Mucosa of descending colon (tissue), 3 donors: Measurements from ENCODE around the gene CDA. TPM values are rescaled to one million over a fixed set of nuclear protein-coding genes. Genes with fewer than 3 reads are reported as not detected.

Experiments
- ATAC-seq: fragments of 200-7000 bp; cut with Tn5 transposase; one replicate; pipeline ENCODE4 v1.9.1; 2020; ENCODE audit warnings: mild to moderate bottlenecking, moderate library complexity
- DNase-seq, 3 donors: peaks; one replicate each; pipeline ENCODE4 v3.0.0-alpha.2; 2020
- H3K36me3 ChIP-seq: fragments of 200-600 bp; one replicate; pipeline ENCODE4 v1.8.0; 2021; ENCODE audit warnings: low read depth, mild to moderate bottlenecking
- H3K4me1 ChIP-seq: fragments of 200-600 bp; one replicate; pipeline ENCODE4 v1.8.0; 2021; ENCODE audit warnings: low read depth, mild to moderate bottlenecking
- H3K4me3 ChIP-seq: fragments of 200-600 bp; one replicate; pipeline ENCODE4 v1.8.0; 2021; ENCODE audit warnings: mild to moderate bottlenecking
- H3K9me3 ChIP-seq: fragments of 200-600 bp; one replicate; pipeline ENCODE4 v1.8.0; 2021; ENCODE audit warnings: mild to moderate bottlenecking
- CTCF ChIP-seq: fragments of 200-600 bp; IDR thresholded peaks from one replicate; pipeline ENCODE4 v1.8.0; 2022; ENCODE audit warnings: antibody characterized with exemption, mild to moderate bottlenecking
- intact Hi-C, 2 donors: fragments of 100-400 bp; cut with DNase I in 1 of 2; cut with micrococcal nuclease in 1 of 2; formaldehyde crosslinking; loops; one replicate each; pipeline versions ENCODE4 v1.11.0 to v1.11.1; 2022; cut with DNase I, micrococcal nuclease
- total RNA-seq, 3 donors: library from RNA; stranded (reverse); fragmentation: NEBNext Ultra II Directional in 2 of 3; extraction: Animal tissue kit (Norgen Biotek cat#: 25700) in 2 of 3; gene quantifications; one replicate each; pipeline versions ENCODE4 v1.2.1 to v1.2.4, GENCODE V29; 2021 to 2023
- donor health status: DM: no; HTN: no; CAD: no; lungs with moderate emphysema.
- donor health status: DM: no; HTN: no; CAD: no.
- donor health status: DM: no; HTN: yes; CAD: no.

The CDA gene
- total RNA-seq, 3 donors from 2014 or later: 33.9 to 63.8 (median 60.9) TPM

- no peak for ATAC-seq
- Histone ChIP-seq H3K4me1 (peaks cover 15% of the 10 kb centered on the region), H3K9me3 (no peaks in the 10 kb centered on the region), H3K4me3 (no peak overlapping the region), H3K36me3 (no peaks in the 10 kb centered on the region)
- intact Hi-C loops: no loop called here
- DNase-seq: peak in 1 of 3 donors; percentile 50
- no peak for TF ChIP-seq CTCF
Observed at GRCh38 chr1:20552728-20553445, 36.0 kb upstream of the CDA start.

- ATAC-seq (no peak), DNase-seq (no peak)
- H3K9me3 ChIP-seq: no peaks in the 10 kb centered on the region
- intact Hi-C loops: no loop called here
- TF ChIP-seq CTCF: no peak
- H3K4me3 ChIP-seq: no peak overlapping the region
- H3K36me3 ChIP-seq: no peaks in the 10 kb centered on the region
- peaks cover 15% of the 10 kb centered on the region for H3K4me1 ChIP-seq
Observed at GRCh38 chr1:20555025-20555757, 33.7 kb upstream of the CDA start.

GRCh38 chr1:20555758-20556120 lies 33.2 kb upstream of the CDA start:
- Histone ChIP-seq H3K4me3 (no peak overlapping the region), H3K9me3 (no peaks in the 10 kb centered on the region), H3K4me1 (peaks cover 15% of the 10 kb centered on the region), H3K36me3 (no peaks in the 10 kb centered on the region)
- TF ChIP-seq CTCF: no peak
- DNase-seq: no peak
- intact Hi-C loops: no loop called here
- no peak for ATAC-seq

GRCh38 chr1:20558191-20558590 lies 30.7 kb upstream of the CDA start:
- DNase-seq: no peak
- no peak for TF ChIP-seq CTCF
- Histone ChIP-seq H3K36me3 (no peaks in the 10 kb centered on the region), H3K4me3 (no peak overlapping the region), H3K9me3 (no peaks in the 10 kb centered on the region), H3K4me1 (peaks cover 6% of the 10 kb centered on the region)
- ATAC-seq: no peak
- intact Hi-C loops: no loop called here

GRCh38 chr1:20560966-20561365 lies 27.9 kb upstream of the CDA start:
- intact Hi-C loops: no loop called here
- no peak for ATAC-seq
- Histone ChIP-seq H3K4me1 (no peaks in the 10 kb centered on the region), H3K36me3 (no peaks in the 10 kb centered on the region), H3K9me3 (no peaks in the 10 kb centered on the region), H3K4me3 (no peak overlapping the region)
- no peak for TF ChIP-seq CTCF
- no peak for DNase-seq
